HCT116 (cell line): ENCODE results near the gene UQCC5. TPM values are rescaled to one million over a fixed set of nuclear protein-coding genes. Genes with fewer than 3 reads are reported as not detected.

Experiments
- total RNA-seq: library from RNA; stranded (reverse); gene quantifications from one replicate; pipeline ENCODE4 v1.2.1, GENCODE V29; 2021; ENCODE audit not compliant: unreplicated experiment

The UQCC5 gene
- total RNA-seq, 1 experiment from 2014 or later = 14.1 TPM

Other genes starting within 250 kb of the UQCC5 start
- gene GLYCTK, start 248.8 kb upstream of the UQCC5 start, total RNA-seq = 9.1 TPM
- gene DNAH1, start 220.3 kb upstream of the UQCC5 start, total RNA-seq = 5.5 TPM
- 72.0 TPM for gene BAP1, start 126.6 kb upstream of the UQCC5 start, total RNA-seq
- gene PHF7, start 125.9 kb upstream of the UQCC5 start, total RNA-seq = 10.0 TPM
- 4.2 TPM for gene SEMA3G, start 91.5 kb upstream of the UQCC5 start, total RNA-seq
- gene TNNC1, start 82.6 kb upstream of the UQCC5 start, total RNA-seq = 2.2 TPM
- 72.8 TPM for gene NISCH, start 81.0 kb upstream of the UQCC5 start, total RNA-seq
- gene STAB1, start 41.3 kb upstream of the UQCC5 start, total RNA-seq = 0.44 TPM
- gene NT5DC2, start 2.7 kb upstream of the UQCC5 start, total RNA-seq = 125 TPM
- 40.0 TPM for gene PBRM1, start 149.3 kb downstream of the UQCC5 start, total RNA-seq
- 205 TPM for gene GNL3, start 149.4 kb downstream of the UQCC5 start, total RNA-seq
- 42.1 TPM for gene GLT8D1, start 169.2 kb downstream of the UQCC5 start, total RNA-seq
- gene SPCS1, start 169.5 kb downstream of the UQCC5 start, total RNA-seq = 124 TPM
- gene NEK4, start 234.3 kb downstream of the UQCC5 start, total RNA-seq = 36.2 TPM
- gene ITIH1, start 241.0 kb downstream of the UQCC5 start, total RNA-seq = 0.37 TPM